DOHH2 (cell line): ENCODE measurements around the gene IL6R.

ENCODE experiments used
- CTCF ChIP-seq: fragments of 200-600 bp; sonication (generic); IDR thresholded peaks from one replicate; pipeline ENCODE4 v1.5.1; 2014; ENCODE audit warnings: antibody characterized with exemption, mild to moderate bottlenecking, low read depth, low read length; ENCODE audit not compliant: poor library complexity, severe bottlenecking
- EZH2phosphoT487 ChIP-seq: fragments of 200-600 bp; sonication (generic); IDR thresholded peaks from 2 replicates; pipeline ENCODE4 v1.6.1; 2017; ENCODE audit warnings: borderline replicate concordance, mild to moderate bottlenecking, antibody characterized with exemption, low read length, moderate library complexity, mixed read lengths

- TF ChIP-seq CTCF (no peak), EZH2phosphoT487 (no peak)
These were observed 83.8 kb downstream of the IL6R start for GRCh38 chr1:154488922-154489321.
